OCI-LY7 (cell line): ENCODE data around the gene DISC1. TPM values are rescaled to one million over a fixed set of nuclear protein-coding genes. Genes with fewer than 3 reads are reported as not detected.

Source experiments
- BruUV-seq: library from RNA; stranded (reverse); fragments of 400-500 nt; replicated peaks from 2 replicates; lab custom pipeline; 2021; lab: Mats Ljungman, UMichigan
- CTCF ChIA-PET: fragments of 300-600 bp; sonication (Branson Sonifier 250); formaldehyde crosslinking; loops from one replicate; lab custom pipeline; 2022; ENCODE audit warnings: antibody characterized with exemption; ENCODE audit not compliant: unreplicated experiment; lab: Charles Lee
- POLR2A ChIA-PET: fragments of 300-600 bp; sonication (Branson Sonifier 250); formaldehyde crosslinking; loops from one replicate; lab custom pipeline; 2022; ENCODE audit warnings: antibody characterized with exemption; lab: Charles Lee
- DNase-seq: peaks from one replicate; pipeline ENCODE4 v3.0.0-alpha.2; 2015; ENCODE audit warnings: low spot score
- H2AFZ ChIP-seq: fragments of 200-600 bp; sonication (generic), shearing (Covaris generic); 2 replicates; pipeline ENCODE4 v1.6.1; 2014; ENCODE audit warnings: mild to moderate bottlenecking, antibody characterized with exemption, low read length, moderate library complexity
- H3K27ac ChIP-seq: fragments of 200-600 bp; sonication (generic); 2 replicates; pipeline ENCODE4 v1.5.1; 2014; ENCODE audit warnings: mixed run types, low read depth, mild to moderate bottlenecking, moderate library complexity, low read length, inconsistent platforms; ENCODE audit not compliant: poor library complexity, severe bottlenecking
- H3K36me3 ChIP-seq: fragments of 200-600 bp; sonication (generic); 2 replicates; pipeline ENCODE4 v1.6.1; 2014; ENCODE audit warnings: mild to moderate bottlenecking, antibody characterized with exemption, low read length, moderate library complexity, mixed read lengths; ENCODE audit not compliant: insufficient read depth
- H3K4me1 ChIP-seq: fragments of 200-600 bp; sonication (generic); 2 replicates; pipeline ENCODE4 v1.5.1; 2014; ENCODE audit warnings: mild to moderate bottlenecking, low read length; ENCODE audit not compliant: insufficient read depth, poor library complexity, severe bottlenecking
- H3K4me2 ChIP-seq: fragments of 200-600 bp; sonication (generic); 2 replicates; pipeline ENCODE4 v1.6.1; 2014; ENCODE audit warnings: mild to moderate bottlenecking, low read length
- H3K4me3 ChIP-seq: fragments of 200-600 bp; sonication (generic); 2 replicates; pipeline ENCODE4 v1.5.1; 2014; ENCODE audit warnings: mild to moderate bottlenecking, low read depth, low read length; ENCODE audit not compliant: poor library complexity, severe bottlenecking
- H3K79me2 ChIP-seq: fragments of 200-600 bp; sonication (generic); 2 replicates; pipeline ENCODE4 v1.6.1; 2016; ENCODE audit warnings: low read depth, mild to moderate bottlenecking, low read length, moderate library complexity, mixed read lengths; ENCODE audit not compliant: insufficient read depth
- H3K9me2 ChIP-seq: fragments of 200-600 bp; sonication (generic); 2 replicates; pipeline ENCODE4 v1.6.1; 2016; ENCODE audit warnings: mild to moderate bottlenecking, low read length, mixed read lengths; ENCODE audit not compliant: insufficient read depth
- H3K9me3 ChIP-seq: fragments of 200-600 bp; sonication (generic); 2 replicates; pipeline ENCODE4 v1.6.1; 2014; ENCODE audit warnings: mild to moderate bottlenecking, mixed run types, low read length, mixed read lengths
- H4K20me1 ChIP-seq: fragments of 200-600 bp; sonication (generic); 2 replicates; pipeline ENCODE4 v1.6.1; 2014; ENCODE audit warnings: mild to moderate bottlenecking, antibody characterized with exemption, low read length, moderate library complexity, mixed read lengths; ENCODE audit not compliant: insufficient read depth
- CTCF ChIP-seq: fragments of 200-600 bp; sonication (generic); conservative IDR thresholded peaks from 2 replicates; pipeline ENCODE4 v1.5.1; 2014; ENCODE audit warnings: mild to moderate bottlenecking, antibody characterized with exemption, low read length, moderate library complexity, mixed read lengths
- EZH2phosphoT487 ChIP-seq: fragments of 200-600 bp; sonication (generic); IDR thresholded peaks from 2 replicates; pipeline ENCODE4 v1.6.1; 2018; ENCODE audit warnings: low read depth, borderline replicate concordance, mild to moderate bottlenecking, mixed run types, antibody characterized with exemption, low read length, moderate library complexity, mixed read lengths
- intact Hi-C: fragments of 100-400 bp; cut with micrococcal nuclease; formaldehyde crosslinking; loops from one replicate; pipeline ENCODE4 v1.10.0; 2022; ENCODE audit not compliant: unreplicated experiment
- total RNA-seq, 2 experiments: library from RNA; depleted of rRNA in 1 of 2; stranded (reverse); fragments of >200 nt in 1 of 2; shearing (Covaris generic) in 1 of 2; gene quantifications; 2 replicates each; pipeline ENCODE4 v1.2.3, GENCODE V29; 2014 to 2022

DISC1 gene
- total RNA-seq, 2 experiments from 2014 or later: 0.91 TPM; not detected in 1

- CTCF ChIA-PET: no interaction called here
- H3K79me2 ChIP-seq: no peaks in the 10 kb centered on the region
- intact Hi-C loops: no loop called here
- H3K4me2 ChIP-seq: no peak overlapping the region
- H3K4me1 ChIP-seq: no peaks in the 10 kb centered on the region
- POLR2A ChIA-PET: interaction anchor here (0.6 kb wide), 1 partner anchor 136 kb away, joined by 6 read pairs; no protein-coding TSS in a partner anchor
- H3K27ac ChIP-seq: no peak overlapping the region
- H3K36me3 ChIP-seq: no peaks in the 10 kb centered on the region
- no peak overlapping the region for H2AFZ ChIP-seq
- H3K9me3 ChIP-seq: no peaks in the 10 kb centered on the region
- H3K9me2 ChIP-seq: no peaks in the 10 kb centered on the region
- no peak overlapping the region for H3K4me3 ChIP-seq
- BruUV-seq: no TSS peak
- TF ChIP-seq EZH2phosphoT487: no peak
- no peak for TF ChIP-seq CTCF
- H4K20me1 ChIP-seq: no peaks in the 10 kb centered on the region
- no peak for DNase-seq
These were observed 182.4 kb downstream of the DISC1 start for GRCh38 chr1:231808990-231809389.

- intact Hi-C loops: no loop called here
- BruUV-seq: no TSS peak
- POLR2A ChIA-PET: no interaction called here
These were observed 183.8 kb downstream of the DISC1 start for GRCh38 chr1:231810415-231810814.

More at GRCh38 chr1:231810415-231810814, 183.8 kb downstream of the DISC1 start:
- CTCF ChIA-PET: no interaction called here
- Histone ChIP-seq H3K4me1 (no peaks in the 10 kb centered on the region), H3K79me2 (no peaks in the 10 kb centered on the region), H3K36me3 (no peaks in the 10 kb centered on the region), H3K4me2 (no peak overlapping the region), H4K20me1 (no peaks in the 10 kb centered on the region), H3K27ac (no peak overlapping the region), H3K9me3 (no peaks in the 10 kb centered on the region), H3K4me3 (no peak overlapping the region), H2AFZ (no peak overlapping the region), H3K9me2 (no peaks in the 10 kb centered on the region)
- TF ChIP-seq EZH2phosphoT487 (no peak), CTCF (no peak)
- DNase-seq: no peak
